Measurements from ENCODE around the gene KCNN1. TPM values are rescaled to one million over a fixed set of nuclear protein-coding genes. Genes with fewer than 3 reads are reported as not detected.

Gene KCNN1
- total and polyA plus RNA-seq, 2 of the 13 experiments (the other 11 are each of a cell fraction or from before 2014, with no cell fraction given) = 0.04 TPM; not detected in 1

DNA sequence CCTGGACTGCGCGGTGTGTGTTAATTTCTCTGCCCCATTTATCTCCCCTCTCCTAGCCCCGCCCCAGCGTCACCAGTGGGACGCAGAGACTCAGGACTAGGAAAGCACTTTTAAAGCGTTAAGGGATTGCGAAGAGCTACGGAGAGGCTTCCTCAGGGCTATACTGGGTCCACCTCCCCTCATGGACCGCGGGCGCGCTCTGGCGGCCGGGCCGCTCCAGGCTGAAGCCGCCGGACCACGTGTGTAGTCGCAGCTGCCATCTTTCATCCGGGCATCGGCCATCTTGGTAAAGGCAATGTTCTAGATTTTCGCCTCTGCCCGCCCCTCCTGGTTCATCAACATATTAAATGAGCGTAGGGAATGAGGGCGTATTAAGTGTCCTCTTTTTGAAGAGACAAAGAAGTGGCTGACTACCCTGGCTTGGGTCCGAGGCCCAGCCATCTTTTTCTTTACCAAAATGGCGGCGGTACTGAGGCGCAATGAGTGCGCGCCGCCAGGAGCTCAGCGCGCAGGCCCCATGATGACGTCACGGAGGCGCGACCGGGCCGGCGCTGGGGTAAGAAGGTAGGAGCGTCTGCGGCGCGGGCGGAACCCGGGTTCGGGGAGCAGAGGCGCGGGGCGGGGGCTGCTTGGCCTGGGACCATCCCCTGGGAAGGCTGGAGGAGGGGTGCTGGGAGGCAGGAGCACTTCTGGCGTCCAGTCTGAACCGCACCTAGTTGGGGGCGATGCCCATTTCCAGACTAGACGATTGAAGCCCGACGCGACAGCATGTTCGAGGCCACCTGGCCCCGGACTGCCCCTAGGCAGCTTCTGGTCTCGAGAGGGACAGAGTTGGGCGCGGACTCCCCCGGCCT lies 34.2 kb upstream of the KCNN1 start, which contains the start of gene CCDC124 (continued):
- TF ChIP-seq, protein P1, sequence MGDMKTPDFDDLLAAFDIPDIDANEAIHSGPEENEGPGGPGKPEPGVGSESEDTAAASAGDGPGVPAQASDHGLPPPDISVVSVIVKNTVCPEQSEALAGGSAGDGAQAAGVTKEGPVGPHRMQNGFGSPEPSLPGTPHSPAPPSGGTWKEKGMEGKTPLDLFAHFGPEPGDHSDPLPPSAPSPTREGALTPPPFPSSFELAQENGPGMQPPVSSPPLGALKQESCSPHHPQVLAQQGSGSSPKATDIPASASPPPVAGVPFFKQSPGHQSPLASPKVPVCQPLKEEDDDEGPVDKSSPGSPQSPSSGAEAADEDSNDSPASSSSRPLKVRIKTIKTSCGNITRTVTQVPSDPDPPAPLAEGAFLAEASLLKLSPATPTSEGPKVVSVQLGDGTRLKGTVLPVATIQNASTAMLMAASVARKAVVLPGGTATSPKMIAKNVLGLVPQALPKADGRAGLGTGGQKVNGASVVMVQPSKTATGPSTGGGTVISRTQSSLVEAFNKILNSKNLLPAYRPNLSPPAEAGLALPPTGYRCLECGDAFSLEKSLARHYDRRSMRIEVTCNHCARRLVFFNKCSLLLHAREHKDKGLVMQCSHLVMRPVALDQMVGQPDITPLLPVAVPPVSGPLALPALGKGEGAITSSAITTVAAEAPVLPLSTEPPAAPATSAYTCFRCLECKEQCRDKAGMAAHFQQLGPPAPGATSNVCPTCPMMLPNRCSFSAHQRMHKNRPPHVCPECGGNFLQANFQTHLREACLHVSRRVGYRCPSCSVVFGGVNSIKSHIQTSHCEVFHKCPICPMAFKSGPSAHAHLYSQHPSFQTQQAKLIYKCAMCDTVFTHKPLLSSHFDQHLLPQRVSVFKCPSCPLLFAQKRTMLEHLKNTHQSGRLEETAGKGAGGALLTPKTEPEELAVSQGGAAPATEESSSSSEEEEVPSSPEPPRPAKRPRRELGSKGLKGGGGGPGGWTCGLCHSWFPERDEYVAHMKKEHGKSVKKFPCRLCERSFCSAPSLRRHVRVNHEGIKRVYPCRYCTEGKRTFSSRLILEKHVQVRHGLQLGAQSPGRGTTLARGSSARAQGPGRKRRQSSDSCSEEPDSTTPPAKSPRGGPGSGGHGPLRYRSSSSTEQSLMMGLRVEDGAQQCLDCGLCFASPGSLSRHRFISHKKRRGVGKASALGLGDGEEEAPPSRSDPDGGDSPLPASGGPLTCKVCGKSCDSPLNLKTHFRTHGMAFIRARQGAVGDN (CRISPR knock-in tag; IDR thresholded peaks at IDR 0.05) = peak; percentile 85
- TF ChIP-seq ZNF468 (CRISPR knock-in tag; IDR thresholded peaks at IDR 0.05) (no peak), KLF15 (CRISPR knock-in tag; IDR thresholded peaks at IDR 0.05; ENCODE audit: borderline replicate concordance) (no peak), TBP (CRISPR knock-in tag; IDR thresholded peaks at IDR 0.05) (no peak), ZNF709 (CRISPR knock-in tag; IDR thresholded peaks at IDR 0.05) (0 out of 2 replicates have a peak, but pooled peaks have one; percentile 4), ZFP62 (CRISPR knock-in tag; IDR thresholded peaks at IDR 0.05) (no peak), MLLT10 (CRISPR knock-in tag; IDR thresholded peaks at IDR 0.05) (no peak), RBAK (CRISPR knock-in tag; IDR thresholded peaks at IDR 0.05) (no peak), ISX (CRISPR knock-in tag; conservative IDR thresholded peaks at IDR 0.05) (no peak), HOXA3 (CRISPR knock-in tag; IDR thresholded peaks at IDR 0.05) (peak; percentile 100), WIZ (CRISPR knock-in tag; IDR thresholded peaks at IDR 0.05) (no peak; the same call in 1 of the 2 replicates), TERF1 (CRISPR knock-in tag; IDR thresholded peaks at IDR 0.05) (no peak), RFXANK (CRISPR knock-in tag; IDR thresholded peaks at IDR 0.05) (0 out of 2 replicates have a peak, but pooled peaks have one; percentile 43), DNMT3B (CRISPR knock-in tag; conservative IDR thresholded peaks at IDR 0.05) (no peak), ZNF124 (CRISPR knock-in tag; IDR thresholded peaks at IDR 0.05) (no peak), E2F1 (CRISPR knock-in tag; IDR thresholded peaks at IDR 0.05) (peak; percentile 60; the same call in 1 of the 2 replicates)
- TF ChIP-seq, protein P2, sequence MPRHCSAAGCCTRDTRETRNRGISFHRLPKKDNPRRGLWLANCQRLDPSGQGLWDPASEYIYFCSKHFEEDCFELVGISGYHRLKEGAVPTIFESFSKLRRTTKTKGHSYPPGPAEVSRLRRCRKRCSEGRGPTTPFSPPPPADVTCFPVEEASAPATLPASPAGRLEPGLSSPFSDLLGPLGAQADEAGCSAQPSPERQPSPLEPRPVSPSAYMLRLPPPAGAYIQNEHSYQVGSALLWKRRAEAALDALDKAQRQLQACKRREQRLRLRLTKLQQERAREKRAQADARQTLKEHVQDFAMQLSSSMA (CRISPR knock-in tag; IDR thresholded peaks at IDR 0.05) = no peak
- TF ChIP-seq, protein P3, sequence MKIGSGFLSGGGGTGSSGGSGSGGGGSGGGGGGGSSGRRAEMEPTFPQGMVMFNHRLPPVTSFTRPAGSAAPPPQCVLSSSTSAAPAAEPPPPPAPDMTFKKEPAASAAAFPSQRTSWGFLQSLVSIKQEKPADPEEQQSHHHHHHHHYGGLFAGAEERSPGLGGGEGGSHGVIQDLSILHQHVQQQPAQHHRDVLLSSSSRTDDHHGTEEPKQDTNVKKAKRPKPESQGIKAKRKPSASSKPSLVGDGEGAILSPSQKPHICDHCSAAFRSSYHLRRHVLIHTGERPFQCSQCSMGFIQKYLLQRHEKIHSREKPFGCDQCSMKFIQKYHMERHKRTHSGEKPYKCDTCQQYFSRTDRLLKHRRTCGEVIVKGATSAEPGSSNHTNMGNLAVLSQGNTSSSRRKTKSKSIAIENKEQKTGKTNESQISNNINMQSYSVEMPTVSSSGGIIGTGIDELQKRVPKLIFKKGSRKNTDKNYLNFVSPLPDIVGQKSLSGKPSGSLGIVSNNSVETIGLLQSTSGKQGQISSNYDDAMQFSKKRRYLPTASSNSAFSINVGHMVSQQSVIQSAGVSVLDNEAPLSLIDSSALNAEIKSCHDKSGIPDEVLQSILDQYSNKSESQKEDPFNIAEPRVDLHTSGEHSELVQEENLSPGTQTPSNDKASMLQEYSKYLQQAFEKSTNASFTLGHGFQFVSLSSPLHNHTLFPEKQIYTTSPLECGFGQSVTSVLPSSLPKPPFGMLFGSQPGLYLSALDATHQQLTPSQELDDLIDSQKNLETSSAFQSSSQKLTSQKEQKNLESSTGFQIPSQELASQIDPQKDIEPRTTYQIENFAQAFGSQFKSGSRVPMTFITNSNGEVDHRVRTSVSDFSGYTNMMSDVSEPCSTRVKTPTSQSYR (CRISPR knock-in tag; IDR thresholded peaks at IDR 0.05; ENCODE audit: borderline replicate concordance) = no peak
- TF ChIP-seq, protein P4, sequence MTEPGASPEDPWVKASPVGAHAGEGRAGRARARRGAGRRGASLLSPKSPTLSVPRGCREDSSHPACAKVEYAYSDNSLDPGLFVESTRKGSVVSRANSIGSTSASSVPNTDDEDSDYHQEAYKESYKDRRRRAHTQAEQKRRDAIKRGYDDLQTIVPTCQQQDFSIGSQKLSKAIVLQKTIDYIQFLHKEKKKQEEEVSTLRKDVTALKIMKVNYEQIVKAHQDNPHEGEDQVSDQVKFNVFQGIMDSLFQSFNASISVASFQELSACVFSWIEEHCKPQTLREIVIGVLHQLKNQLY (CRISPR knock-in tag; IDR thresholded peaks at IDR 0.05) = no peak
